Astrocyte (in vitro differentiated cells and primary cell): ENCODE results near the gene TSC1. TPM values are rescaled to one million over a fixed set of nuclear protein-coding genes. Genes with fewer than 3 reads are reported as not detected.

ENCODE experiments used
- DNase-seq: peaks from one replicate; pipeline ENCODE4 v3.0.0-alpha.2; 2010; ENCODE audit warnings: low read depth
- FAIRE-seq: peaks from 2 replicates; lab custom pipeline; 2011; peaks lifted over from hg19 to GRCh38; lab: Jason Lieb, UNC
- H2AFZ ChIP-seq: 2 replicates; pipeline ENCODE4 v1.6.0; 2012; ENCODE audit warnings: low read depth, low read length, inconsistent platforms
- H3K27ac ChIP-seq: 2 replicates; pipeline ENCODE4 v1.5.1; 2011; ENCODE audit warnings: low read depth, low read length, inconsistent platforms
- H3K27me3 ChIP-seq: 2 replicates; pipeline ENCODE4 v1.6.0; 2011; ENCODE audit warnings: low read length, inconsistent platforms; ENCODE audit not compliant: insufficient read depth
- H3K36me3 ChIP-seq: 2 replicates; pipeline ENCODE4 v1.5.1; 2011; ENCODE audit warnings: low read length, inconsistent platforms; ENCODE audit not compliant: insufficient read depth
- H3K4me1 ChIP-seq: 2 replicates; pipeline ENCODE4 v1.5.1; 2011; ENCODE audit warnings: low read length, inconsistent platforms; ENCODE audit not compliant: insufficient read depth
- H3K4me2 ChIP-seq: 2 replicates; pipeline ENCODE4 v1.6.0; 2012; ENCODE audit warnings: low read length, inconsistent platforms
- H3K4me3 ChIP-seq: 2 replicates; pipeline ENCODE4 v1.5.1; 2011; ENCODE audit warnings: low read depth, mild to moderate bottlenecking, low read length, inconsistent platforms; ENCODE audit not compliant: insufficient read depth
- H3K79me2 ChIP-seq: 2 replicates; pipeline ENCODE4 v1.6.0; 2012; ENCODE audit warnings: mild to moderate bottlenecking, low read length, inconsistent platforms; ENCODE audit not compliant: insufficient read depth
- H3K9ac ChIP-seq: 2 replicates; pipeline ENCODE4 v1.6.0; 2012; ENCODE audit warnings: mild to moderate bottlenecking, low read length, inconsistent platforms
- H3K9me3 ChIP-seq: 2 replicates; pipeline ENCODE4 v1.5.1; 2012; ENCODE audit warnings: low read depth, mild to moderate bottlenecking, low read length, inconsistent platforms; ENCODE audit not compliant: insufficient read depth
- H4K20me1 ChIP-seq: 2 replicates; pipeline ENCODE4 v1.6.0; 2012; ENCODE audit warnings: low read length, inconsistent platforms; ENCODE audit not compliant: insufficient read depth
- H3K27ac Mint-ChIP-seq: one replicate; pipeline ENCODE4 v1.8.0; 2021; ENCODE audit warnings: mild to moderate bottlenecking, mixed read lengths; ENCODE audit not compliant: unreplicated experiment
- H3K27me3 Mint-ChIP-seq: one replicate; pipeline ENCODE4 v1.8.0; 2021; ENCODE audit warnings: low read depth, mixed read lengths; ENCODE audit not compliant: unreplicated experiment
- H3K36me3 Mint-ChIP-seq: one replicate; pipeline ENCODE4 v1.8.0; 2021; ENCODE audit warnings: low read depth, mixed read lengths; ENCODE audit not compliant: unreplicated experiment
- H3K4me1 Mint-ChIP-seq: one replicate; pipeline ENCODE4 v1.8.0; 2021; ENCODE audit warnings: low read depth, mixed read lengths; ENCODE audit not compliant: unreplicated experiment
- H3K4me3 Mint-ChIP-seq: one replicate; pipeline ENCODE4 v1.8.0; 2021; ENCODE audit warnings: mild to moderate bottlenecking, moderate library complexity, mixed read lengths; ENCODE audit not compliant: unreplicated experiment
- H3K9me3 Mint-ChIP-seq: one replicate; pipeline ENCODE4 v1.8.0; 2021; ENCODE audit warnings: mild to moderate bottlenecking, mixed read lengths; ENCODE audit not compliant: unreplicated experiment
- EZH2 ChIP-seq: IDR thresholded peaks from 2 replicates; pipeline ENCODE4 v1.6.1; 2012; ENCODE audit warnings: mild to moderate bottlenecking, low read length, inconsistent platforms; ENCODE audit not compliant: insufficient read depth
- total RNA-seq: library from RNA; stranded (reverse); gene quantifications from 2 replicates; pipeline ENCODE4 v1.2.1, GENCODE V29; 2021
- TF ChIP-seq, protein P1 (sequence below): IDR thresholded peaks from 2 replicates; pipeline ENCODE4 v1.5.1; 2011; ENCODE audit warnings: low read depth, mild to moderate bottlenecking, inconsistent platforms, low read length, moderate library complexity; ENCODE audit not compliant: insufficient read depth

The TSC1 gene
- total RNA-seq, 1 donor from 2014 or later = 50.6 TPM

DNA sequence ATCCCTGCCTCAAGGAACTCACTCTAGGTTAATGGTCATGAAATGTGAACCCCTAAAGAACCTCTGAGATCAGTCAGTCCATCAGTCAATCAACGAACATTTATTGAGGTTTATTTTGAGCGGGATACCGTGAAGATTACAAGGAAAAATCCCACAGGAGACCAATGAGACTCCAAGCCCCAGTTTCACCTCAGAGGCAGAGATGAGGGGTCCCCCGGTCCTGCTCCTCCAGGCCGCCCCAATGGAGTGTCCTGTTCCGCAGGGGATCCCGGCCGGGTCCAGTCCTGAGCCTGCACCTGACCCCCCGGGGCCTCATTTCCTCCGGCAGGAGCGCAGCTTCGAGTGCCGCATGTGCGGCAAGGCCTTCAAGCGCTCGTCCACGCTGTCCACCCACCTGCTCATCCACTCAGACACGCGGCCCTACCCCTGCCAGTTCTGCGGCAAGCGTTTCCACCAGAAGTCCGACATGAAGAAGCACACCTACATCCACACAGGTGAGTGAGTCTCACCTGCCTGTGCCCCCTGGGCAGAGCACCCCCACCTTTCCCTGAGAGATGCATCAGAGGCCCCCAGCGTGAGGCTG is 45.1 kb upstream of the TSC1 start:
- Mint-ChIP-seq H3K36me3 (peaks cover 2% of the 10 kb centered on the region), H3K4me1 (peaks cover 8% of the 10 kb centered on the region), H3K4me3 (no peak overlapping the region), H3K9me3 (no peaks in the 10 kb centered on the region), H3K27ac (no peak overlapping the region), H3K27me3 (peaks cover 58% of the 10 kb centered on the region)
- Histone ChIP-seq H3K36me3 (no peaks in the 10 kb centered on the region), H3K79me2 (no peaks in the 10 kb centered on the region), H3K9me3 (no peaks in the 10 kb centered on the region), H3K4me1 (no peaks in the 10 kb centered on the region), H4K20me1 (no peaks in the 10 kb centered on the region), H3K27ac (no peak overlapping the region), H3K9ac (no peak overlapping the region), H3K27me3 (peaks cover 41% of the 10 kb centered on the region), H2AFZ (no peak overlapping the region), H3K4me3 (no peak overlapping the region), H3K4me2 (no peak overlapping the region)
- no peak for FAIRE-seq
- TF ChIP-seq, protein P1, sequence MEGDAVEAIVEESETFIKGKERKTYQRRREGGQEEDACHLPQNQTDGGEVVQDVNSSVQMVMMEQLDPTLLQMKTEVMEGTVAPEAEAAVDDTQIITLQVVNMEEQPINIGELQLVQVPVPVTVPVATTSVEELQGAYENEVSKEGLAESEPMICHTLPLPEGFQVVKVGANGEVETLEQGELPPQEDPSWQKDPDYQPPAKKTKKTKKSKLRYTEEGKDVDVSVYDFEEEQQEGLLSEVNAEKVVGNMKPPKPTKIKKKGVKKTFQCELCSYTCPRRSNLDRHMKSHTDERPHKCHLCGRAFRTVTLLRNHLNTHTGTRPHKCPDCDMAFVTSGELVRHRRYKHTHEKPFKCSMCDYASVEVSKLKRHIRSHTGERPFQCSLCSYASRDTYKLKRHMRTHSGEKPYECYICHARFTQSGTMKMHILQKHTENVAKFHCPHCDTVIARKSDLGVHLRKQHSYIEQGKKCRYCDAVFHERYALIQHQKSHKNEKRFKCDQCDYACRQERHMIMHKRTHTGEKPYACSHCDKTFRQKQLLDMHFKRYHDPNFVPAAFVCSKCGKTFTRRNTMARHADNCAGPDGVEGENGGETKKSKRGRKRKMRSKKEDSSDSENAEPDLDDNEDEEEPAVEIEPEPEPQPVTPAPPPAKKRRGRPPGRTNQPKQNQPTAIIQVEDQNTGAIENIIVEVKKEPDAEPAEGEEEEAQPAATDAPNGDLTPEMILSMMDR = no peak
- TF ChIP-seq EZH2 = no peak
- no peak for DNase-seq

DNA sequence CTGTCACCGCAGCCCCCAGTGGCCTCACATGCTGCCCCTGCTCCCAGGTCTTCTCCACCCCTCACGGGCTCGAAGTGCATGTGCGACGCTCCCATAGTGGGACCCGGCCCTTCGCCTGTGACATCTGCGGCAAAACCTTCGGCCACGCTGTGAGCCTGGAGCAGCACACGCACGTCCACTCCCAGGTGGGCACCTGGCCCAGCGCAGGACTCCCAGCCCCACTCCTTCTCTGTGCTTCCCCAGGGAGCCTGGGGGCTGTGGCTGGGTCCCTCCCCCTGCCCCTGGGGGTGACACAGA is 44.5 kb upstream of the TSC1 start:
- Mint-ChIP-seq H3K27ac (no peak overlapping the region), H3K4me3 (no peak overlapping the region), H3K9me3 (no peaks in the 10 kb centered on the region), H3K4me1 (peaks cover 3% of the 10 kb centered on the region), H3K36me3 (peaks cover 2% of the 10 kb centered on the region), H3K27me3 (peaks cover 56% of the 10 kb centered on the region)
- no peak overlapping the region for H3K9ac ChIP-seq
- no peak overlapping the region for H3K4me3 ChIP-seq
- H3K36me3 ChIP-seq = no peaks in the 10 kb centered on the region
- H3K79me2 ChIP-seq = no peaks in the 10 kb centered on the region
- H3K4me2 ChIP-seq = no peak overlapping the region
- H3K27ac ChIP-seq = no peak overlapping the region
- no peaks in the 10 kb centered on the region for H3K4me1 ChIP-seq
- FAIRE-seq (no peak), DNase-seq (no peak)
- H3K9me3 ChIP-seq = no peaks in the 10 kb centered on the region
- H4K20me1 ChIP-seq = no peaks in the 10 kb centered on the region
- TF ChIP-seq, protein P1 = no peak
- no peak for TF ChIP-seq EZH2
- H3K27me3 ChIP-seq = peaks cover 39% of the 10 kb centered on the region
- no peak overlapping the region for H2AFZ ChIP-seq

DNA sequence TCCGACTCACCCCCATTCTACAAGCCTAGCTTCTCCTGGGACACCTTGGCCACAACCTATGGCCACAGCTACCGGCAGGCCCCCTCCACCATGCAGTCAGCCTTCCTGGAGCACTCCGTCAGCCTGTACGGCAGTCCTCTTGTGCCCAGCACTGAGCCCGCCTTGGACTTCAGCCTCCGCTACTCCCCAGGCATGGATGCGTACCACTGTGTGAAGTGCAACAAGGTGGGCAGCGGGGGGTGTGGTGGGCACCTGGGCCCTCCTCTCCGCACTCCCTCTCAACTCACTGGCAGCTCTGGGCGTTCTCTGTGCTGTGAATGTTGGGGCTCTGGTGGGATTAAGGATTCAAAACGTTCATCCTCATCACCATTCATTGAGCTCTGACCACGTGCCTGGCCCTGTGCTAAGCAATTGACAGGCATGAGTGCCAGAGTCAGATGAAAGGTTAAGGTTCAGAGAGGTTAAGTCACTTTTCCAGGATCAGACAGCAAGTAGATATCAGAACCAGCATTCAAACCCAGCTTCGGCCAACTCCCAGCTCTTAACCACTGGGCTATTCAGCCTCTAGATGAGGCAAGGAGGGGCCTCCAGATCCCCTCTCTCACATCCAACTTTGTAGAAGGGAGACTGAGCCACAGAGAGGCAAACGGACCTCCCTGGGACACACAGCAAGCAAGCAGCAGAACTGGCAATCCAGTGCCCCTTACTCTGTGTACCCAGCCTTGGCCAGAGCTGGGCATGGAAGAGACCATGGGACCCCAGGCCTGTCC is 44.0 kb upstream of the TSC1 start:
- Histone ChIP-seq H3K9ac (no peak overlapping the region), H3K4me2 (no peak overlapping the region), H3K9me3 (no peaks in the 10 kb centered on the region), H3K27me3 (peaks cover 33% of the 10 kb centered on the region), H3K4me3 (no peak overlapping the region), H4K20me1 (no peaks in the 10 kb centered on the region), H3K27ac (no peak overlapping the region), H3K79me2 (no peaks in the 10 kb centered on the region), H2AFZ (no peak overlapping the region), H3K36me3 (no peaks in the 10 kb centered on the region), H3K4me1 (no peaks in the 10 kb centered on the region)
- peaks cover 2% of the 10 kb centered on the region for H3K36me3 Mint-ChIP-seq
- DNase-seq (no peak), FAIRE-seq (no peak)
- no peak overlapping the region for H3K27ac Mint-ChIP-seq
- H3K4me1 Mint-ChIP-seq = peaks cover 2% of the 10 kb centered on the region
- H3K9me3 Mint-ChIP-seq = no peaks in the 10 kb centered on the region
- no peak overlapping the region for H3K4me3 Mint-ChIP-seq
- peaks cover 52% of the 10 kb centered on the region for H3K27me3 Mint-ChIP-seq
- TF ChIP-seq, protein P1 = no peak
- no peak for TF ChIP-seq EZH2
